Activated CD8-positive, alpha-beta T cell treated with anti-CD3 and anti-CD28 coated beads for 36 hours (primary cell): ENCODE measurements around the gene FBXO31. TPM values are rescaled to one million over a fixed set of nuclear protein-coding genes. Genes with fewer than 3 reads are reported as not detected.

Source experiments
- ATAC-seq: fragments of 200-7000 bp; cut with Tn5 transposase; one replicate; pipeline ENCODE4 v1.10.0; 2021; ENCODE audit warnings: mild to moderate bottlenecking, moderate library complexity
- CTCF ChIA-PET: fragments of 350-600 bp; sonication (Branson Sonifier 250); formaldehyde crosslinking; loops from one replicate; lab custom pipeline; 2021; ENCODE audit warnings: antibody characterized with exemption; lab: Charles Lee
- POLR2A ChIA-PET: fragments of 350-600 bp; sonication (Branson Sonifier 250); formaldehyde crosslinking; loops from one replicate; lab custom pipeline; 2021; ENCODE audit warnings: antibody characterized with exemption; lab: Charles Lee
- DNase-seq: peaks from one replicate; pipeline ENCODE4 v3.0.0-alpha.2; 2020
- H3K27ac Mint-ChIP-seq: one replicate; pipeline ENCODE4 v1.8.0; 2021; ENCODE audit warnings: mild to moderate bottlenecking, mixed read lengths
- H3K27me3 Mint-ChIP-seq: one replicate; pipeline ENCODE4 v1.8.0; 2021; ENCODE audit warnings: mixed read lengths
- H3K36me3 Mint-ChIP-seq: one replicate; pipeline ENCODE4 v1.8.0; 2021; ENCODE audit warnings: low read depth, mixed read lengths
- H3K4me1 Mint-ChIP-seq: one replicate; pipeline ENCODE4 v1.8.0; 2021; ENCODE audit warnings: low read depth, mixed read lengths
- H3K4me3 Mint-ChIP-seq: one replicate; pipeline ENCODE4 v1.8.0; 2021; ENCODE audit warnings: mild to moderate bottlenecking, moderate library complexity, mixed read lengths
- H3K9me3 Mint-ChIP-seq: one replicate; pipeline ENCODE4 v1.8.0; 2021; ENCODE audit warnings: mixed read lengths
- intact Hi-C: fragments of 100-400 bp; cut with micrococcal nuclease; formaldehyde crosslinking; loops from one replicate; pipeline ENCODE4 v1.10.0; 2022
- total RNA-seq, 2 experiments: library from RNA; stranded (reverse); gene quantifications; one replicate each; pipeline ENCODE4 v1.2.3, GENCODE V29; 2021
- TF ChIP-seq, protein P1 (sequence below): fragments of 200-600 bp; IDR thresholded peaks from one replicate; pipeline ENCODE4 v1.8.0; 2022; ENCODE audit warnings: antibody characterized with exemption, mild to moderate bottlenecking

FBXO31 gene
- total RNA-seq, 2 experiments from 2014 or later = 32.0 to 32.7 TPM

DNA sequence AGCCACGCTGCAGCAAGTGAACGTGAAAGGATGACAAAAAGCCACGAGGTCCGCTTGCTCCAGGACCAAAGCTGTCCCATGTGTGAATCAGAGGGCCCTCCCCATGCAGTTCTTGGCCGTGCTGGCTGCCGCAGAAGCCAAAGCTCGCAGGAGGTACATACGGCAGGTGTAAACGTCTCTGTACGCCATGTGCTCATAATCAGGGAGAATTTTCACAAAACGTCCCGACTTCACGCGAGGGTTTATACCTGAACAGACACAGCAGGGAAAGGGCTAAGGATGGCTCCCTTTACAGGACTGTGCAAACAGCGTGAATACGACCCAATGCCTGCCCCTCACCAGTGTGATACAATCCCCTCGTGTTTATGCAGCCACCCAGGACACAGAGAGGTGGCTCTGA, 25.3 kb downstream of the FBXO31 start:
- TF ChIP-seq, protein P1, sequence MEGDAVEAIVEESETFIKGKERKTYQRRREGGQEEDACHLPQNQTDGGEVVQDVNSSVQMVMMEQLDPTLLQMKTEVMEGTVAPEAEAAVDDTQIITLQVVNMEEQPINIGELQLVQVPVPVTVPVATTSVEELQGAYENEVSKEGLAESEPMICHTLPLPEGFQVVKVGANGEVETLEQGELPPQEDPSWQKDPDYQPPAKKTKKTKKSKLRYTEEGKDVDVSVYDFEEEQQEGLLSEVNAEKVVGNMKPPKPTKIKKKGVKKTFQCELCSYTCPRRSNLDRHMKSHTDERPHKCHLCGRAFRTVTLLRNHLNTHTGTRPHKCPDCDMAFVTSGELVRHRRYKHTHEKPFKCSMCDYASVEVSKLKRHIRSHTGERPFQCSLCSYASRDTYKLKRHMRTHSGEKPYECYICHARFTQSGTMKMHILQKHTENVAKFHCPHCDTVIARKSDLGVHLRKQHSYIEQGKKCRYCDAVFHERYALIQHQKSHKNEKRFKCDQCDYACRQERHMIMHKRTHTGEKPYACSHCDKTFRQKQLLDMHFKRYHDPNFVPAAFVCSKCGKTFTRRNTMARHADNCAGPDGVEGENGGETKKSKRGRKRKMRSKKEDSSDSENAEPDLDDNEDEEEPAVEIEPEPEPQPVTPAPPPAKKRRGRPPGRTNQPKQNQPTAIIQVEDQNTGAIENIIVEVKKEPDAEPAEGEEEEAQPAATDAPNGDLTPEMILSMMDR = no peak
- Mint-ChIP-seq H3K36me3 (peaks cover 16% of the 10 kb centered on the region), H3K27me3 (no peaks in the 10 kb centered on the region), H3K4me1 (no peaks in the 10 kb centered on the region), H3K27ac (no peak overlapping the region), H3K4me3 (no peak overlapping the region), H3K9me3 (no peaks in the 10 kb centered on the region)
- ChIA-PET CTCF (no interaction called here), POLR2A (interaction anchor here (0.6 to 0.7 kb wide), 3 partner anchors 9 to 1091 kb away, joined by 3 read pairs; no protein-coding TSS in a partner anchor)
- intact Hi-C loops = no loop called here
- DNase-seq = no peak
- no peak for ATAC-seq

DNA sequence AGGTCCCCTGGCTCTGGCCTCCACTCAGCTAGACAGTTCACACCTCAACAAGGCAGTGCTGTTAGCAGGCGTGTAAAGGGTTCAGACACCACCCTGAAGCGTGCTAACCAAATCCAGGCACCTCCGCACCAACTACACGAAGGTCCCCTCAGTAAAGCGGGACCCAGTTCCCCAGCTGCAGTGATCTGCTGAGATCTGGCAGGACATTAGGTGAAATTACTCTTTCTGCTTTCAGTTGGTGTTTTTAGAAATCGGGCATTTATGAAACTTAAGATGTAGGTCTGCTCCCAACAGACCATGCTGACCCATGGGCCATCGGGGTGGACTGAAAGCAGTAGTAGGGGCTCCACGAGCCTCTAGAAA, 27.1 kb downstream of the FBXO31 start:
- intact Hi-C loops = no loop called here
- TF ChIP-seq, protein P1 = no peak
- Mint-ChIP-seq H3K36me3 (peaks cover 16% of the 10 kb centered on the region), H3K27me3 (no peaks in the 10 kb centered on the region), H3K27ac (no peak overlapping the region), H3K9me3 (no peaks in the 10 kb centered on the region), H3K4me1 (no peaks in the 10 kb centered on the region), H3K4me3 (no peak overlapping the region)
- CTCF ChIA-PET = no interaction called here
- ATAC-seq = no peak
- DNase-seq = no peak
- POLR2A ChIA-PET = interaction anchor here (0.5 kb wide), 1 partner anchor 12 kb away, joined by 3 read pairs; no protein-coding TSS in a partner anchor

DNA sequence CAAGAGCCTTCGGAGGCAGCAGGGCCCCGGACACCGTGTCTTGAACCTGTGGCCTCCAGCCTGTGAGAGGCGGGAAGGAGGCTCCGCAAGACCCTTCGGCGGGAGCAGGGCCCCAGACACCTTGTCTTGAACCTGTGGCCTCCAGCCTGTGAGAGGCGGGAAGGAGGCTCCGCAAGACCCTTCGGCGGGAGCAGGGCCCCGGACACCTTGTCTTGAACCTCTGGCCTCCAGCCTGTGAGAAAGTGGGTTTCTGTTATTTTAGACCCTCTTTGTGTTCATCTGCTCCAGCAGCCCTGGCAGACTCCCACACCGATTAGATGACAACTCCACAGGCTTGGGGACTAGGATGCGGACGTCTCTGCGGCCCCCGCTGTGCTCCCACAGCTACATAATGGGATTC, 30.0 kb downstream of the FBXO31 start:
- Mint-ChIP-seq H3K36me3 (peaks cover 14% of the 10 kb centered on the region), H3K4me1 (peaks cover 3% of the 10 kb centered on the region)

DNA sequence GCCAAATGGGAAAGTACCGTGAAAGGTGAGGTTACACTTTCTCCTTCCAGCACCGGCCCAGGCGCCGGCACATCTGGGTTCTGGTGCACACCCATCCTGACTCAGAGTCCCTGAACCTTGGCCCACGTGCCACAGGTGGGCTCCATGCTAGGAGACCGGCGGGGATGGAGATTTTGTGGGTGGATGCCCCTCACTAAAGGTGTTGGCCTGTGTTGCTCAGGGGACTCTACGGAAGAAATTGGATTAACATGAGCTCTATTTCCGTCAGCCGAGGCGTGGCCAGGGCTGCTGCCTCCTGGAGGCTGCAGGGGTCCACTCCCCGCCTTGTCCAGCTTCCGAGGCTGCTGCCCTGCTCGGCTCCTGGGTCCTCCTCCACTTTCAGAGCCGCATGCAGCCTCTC, 30.8 kb downstream of the FBXO31 start:
- H3K4me3 Mint-ChIP-seq = no peak overlapping the region
- H3K9me3 Mint-ChIP-seq = no peaks in the 10 kb centered on the region
- no peak overlapping the region for H3K27ac Mint-ChIP-seq
- TF ChIP-seq, protein P1 = no peak
- ATAC-seq (no peak), DNase-seq (no peak)
- H3K36me3 Mint-ChIP-seq = peaks cover 11% of the 10 kb centered on the region
- intact Hi-C loops = no loop called here
- ChIA-PET POLR2A (no interaction called here), CTCF (no interaction called here)
- H3K4me1 Mint-ChIP-seq = peaks cover 3% of the 10 kb centered on the region
- no peaks in the 10 kb centered on the region for H3K27me3 Mint-ChIP-seq

More for the DNA sequence above, 30.0 kb downstream of the FBXO31 start:
- intact Hi-C loops = no loop called here
- Mint-ChIP-seq H3K4me3 (no peak overlapping the region), H3K27me3 (no peaks in the 10 kb centered on the region), H3K9me3 (no peaks in the 10 kb centered on the region), H3K27ac (no peak overlapping the region)
- ChIA-PET POLR2A (interaction anchor here (1.4 kb wide), 1 partner anchor 29 kb away, joined by 3 read pairs; no protein-coding TSS in a partner anchor), CTCF (no interaction called here)
- TF ChIP-seq, protein P1 = no peak
- ATAC-seq = no peak
- DNase-seq = no peak

DNA sequence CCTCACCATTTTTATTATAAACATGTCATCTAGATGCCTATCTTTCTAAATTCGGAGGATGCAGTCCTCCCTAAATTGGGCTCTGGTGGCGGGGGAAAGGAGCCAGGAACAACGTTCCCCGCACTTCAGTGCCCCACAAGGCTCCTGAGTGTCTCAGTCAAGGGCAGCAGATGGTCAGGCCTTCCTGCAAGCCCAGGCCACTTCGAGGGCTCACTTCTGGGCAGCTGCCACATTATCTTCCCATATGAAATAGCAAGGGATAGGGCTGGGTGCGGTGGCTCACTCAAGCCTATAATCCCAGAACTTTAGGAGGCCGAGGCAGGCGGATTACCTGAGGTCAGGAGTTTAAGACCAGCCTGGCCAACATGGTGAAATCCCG, 32.3 kb downstream of the FBXO31 start:
- intact Hi-C loops = no loop called here
- H3K36me3 Mint-ChIP-seq = peaks cover 18% of the 10 kb centered on the region
- ATAC-seq = no peak
- no peak overlapping the region for H3K4me3 Mint-ChIP-seq
- TF ChIP-seq, protein P1 = no peak
- ChIA-PET POLR2A (no interaction called here), CTCF (no interaction called here)
- H3K9me3 Mint-ChIP-seq = no peaks in the 10 kb centered on the region
- H3K27ac Mint-ChIP-seq = no peak overlapping the region
- no peaks in the 10 kb centered on the region for H3K27me3 Mint-ChIP-seq
- H3K4me1 Mint-ChIP-seq = peaks cover 3% of the 10 kb centered on the region
- DNase-seq = no peak
